Stimulated activated CD4-positive, alpha-beta T cell treated with anti-CD3 and anti-CD28 coated beads, Interleukin-15, amount 100 ng/mL, for 48 hours (primary cell): Measurements from ENCODE around the gene SERPINB7.
"Not testable (repeated sequence)": the region's sequence is repeated elsewhere in the genome, so short reads cannot be mapped to it uniquely, and the experiment has no call there.

ENCODE experiments used
- DNase-seq, 2 donors: peaks; one replicate each; pipeline ENCODE4 v3.0.0-alpha.2; 2020; ENCODE audit warnings: low read depth in 2 of 2

The SERPINB7 gene, protein sequence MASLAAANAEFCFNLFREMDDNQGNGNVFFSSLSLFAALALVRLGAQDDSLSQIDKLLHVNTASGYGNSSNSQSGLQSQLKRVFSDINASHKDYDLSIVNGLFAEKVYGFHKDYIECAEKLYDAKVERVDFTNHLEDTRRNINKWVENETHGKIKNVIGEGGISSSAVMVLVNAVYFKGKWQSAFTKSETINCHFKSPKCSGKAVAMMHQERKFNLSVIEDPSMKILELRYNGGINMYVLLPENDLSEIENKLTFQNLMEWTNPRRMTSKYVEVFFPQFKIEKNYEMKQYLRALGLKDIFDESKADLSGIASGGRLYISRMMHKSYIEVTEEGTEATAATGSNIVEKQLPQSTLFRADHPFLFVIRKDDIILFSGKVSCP

DNA sequence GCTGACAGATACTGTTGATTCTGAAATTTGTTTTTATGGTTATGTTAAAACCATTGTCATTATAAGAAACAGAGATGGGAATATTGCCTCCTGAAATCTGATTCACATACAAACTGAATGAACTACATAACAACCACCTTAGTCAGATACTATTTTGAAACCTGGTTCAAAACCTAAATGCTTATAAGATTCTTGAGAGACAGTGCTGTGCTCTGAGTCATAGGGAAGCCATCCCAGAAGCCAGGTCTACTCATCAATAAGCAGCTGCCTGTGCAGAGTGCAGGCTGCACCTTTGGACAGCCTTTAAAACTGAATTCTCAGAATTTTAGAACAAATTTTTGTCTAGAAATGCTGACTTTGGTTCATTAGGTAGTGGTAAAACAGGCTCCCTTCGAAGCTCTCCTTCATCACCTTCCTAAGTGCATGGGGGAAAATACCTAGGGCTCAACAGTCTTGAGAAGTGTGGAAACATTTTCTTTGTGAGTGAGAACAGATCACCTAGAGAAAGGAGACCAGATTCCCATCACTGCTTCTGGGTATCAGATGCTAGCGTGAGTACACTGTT lies at the start of gene SERPINB7:
SERPINB7 (plus strand) TSS at position 253 of the 565 bp plus-strand sequence. CDS start 6,955 bp downstream, outside the sequence.
- DNase-seq = no peak

DNA sequence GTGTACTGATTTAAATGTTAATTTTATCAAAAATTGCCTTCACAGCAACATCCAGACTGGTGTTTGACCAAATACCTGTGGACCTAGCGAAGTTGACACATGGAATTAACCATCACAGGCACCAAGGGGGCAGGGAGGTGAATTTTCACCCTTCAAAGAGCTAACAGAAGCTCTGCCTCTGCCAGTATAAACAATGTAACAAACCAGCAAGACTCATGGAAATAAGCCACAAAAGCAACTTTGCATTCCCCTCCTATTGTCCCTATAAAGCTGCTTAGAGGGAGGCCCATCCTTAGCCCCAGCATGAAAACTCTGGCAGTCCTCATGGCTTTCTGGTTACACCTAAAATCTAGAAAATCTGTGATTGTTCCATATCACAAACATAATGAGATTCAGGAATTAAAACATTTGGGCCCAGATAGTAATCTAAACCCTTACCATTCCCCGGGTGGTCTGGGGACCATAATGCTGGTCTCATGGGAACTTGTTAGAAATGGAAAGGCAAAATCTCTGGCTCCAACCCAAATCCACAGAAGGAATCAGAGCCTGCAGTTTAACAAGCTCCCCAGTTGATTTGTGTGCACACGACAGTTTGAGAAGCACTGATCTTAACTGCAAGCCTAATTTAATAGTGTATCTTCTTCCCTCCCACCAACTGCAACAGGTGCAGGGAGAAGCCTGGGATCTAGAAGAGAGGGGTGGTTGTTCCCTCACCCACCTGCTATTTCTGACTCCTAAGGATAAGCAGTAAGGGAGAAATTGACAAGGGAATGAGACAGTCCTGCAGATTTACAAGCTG lies 49.3 kb upstream of the SERPINB7 start:
- no peak for DNase-seq

DNA sequence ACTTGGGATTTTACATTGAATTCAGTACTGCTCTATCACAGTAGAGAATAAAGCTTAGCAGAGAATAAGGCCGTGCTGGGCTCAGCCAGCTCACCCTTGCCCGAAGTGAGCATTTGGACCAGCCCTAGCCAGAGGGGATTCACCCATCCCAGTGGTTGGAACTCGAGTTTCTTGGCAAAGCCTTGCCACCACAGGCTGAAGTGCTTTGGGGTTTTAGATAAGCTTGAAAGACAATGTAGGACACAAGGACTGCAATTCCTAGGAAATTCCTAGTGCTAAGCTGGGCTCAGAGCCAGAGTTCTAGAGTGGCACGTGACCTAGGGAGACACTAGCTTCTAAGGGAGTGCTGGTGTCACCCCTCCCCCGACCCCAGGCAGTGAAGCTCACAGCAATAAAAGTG lies 44.4 kb upstream of the SERPINB7 start:
- no peak for DNase-seq

DNA sequence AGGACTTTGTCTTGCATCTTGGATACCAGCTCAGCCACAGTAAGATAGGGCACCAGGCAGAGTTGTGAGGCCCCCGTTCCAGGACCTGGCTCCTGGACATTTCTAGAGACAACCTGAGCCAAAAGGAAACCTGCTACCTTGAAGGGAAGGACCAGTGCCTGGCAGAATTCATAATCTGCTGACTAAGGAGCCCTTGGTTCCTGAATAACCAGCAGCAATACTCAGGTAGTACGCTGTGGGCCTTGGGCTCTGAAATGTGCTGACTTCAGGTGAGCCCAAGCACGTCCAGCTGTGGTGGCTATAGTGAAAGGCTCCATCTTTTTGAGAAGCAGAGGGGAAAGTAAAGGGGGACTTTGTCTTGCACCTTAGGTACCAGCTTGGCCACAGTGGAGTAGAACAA lies 44.0 kb upstream of the SERPINB7 start:
- no peak for DNase-seq

DNA sequence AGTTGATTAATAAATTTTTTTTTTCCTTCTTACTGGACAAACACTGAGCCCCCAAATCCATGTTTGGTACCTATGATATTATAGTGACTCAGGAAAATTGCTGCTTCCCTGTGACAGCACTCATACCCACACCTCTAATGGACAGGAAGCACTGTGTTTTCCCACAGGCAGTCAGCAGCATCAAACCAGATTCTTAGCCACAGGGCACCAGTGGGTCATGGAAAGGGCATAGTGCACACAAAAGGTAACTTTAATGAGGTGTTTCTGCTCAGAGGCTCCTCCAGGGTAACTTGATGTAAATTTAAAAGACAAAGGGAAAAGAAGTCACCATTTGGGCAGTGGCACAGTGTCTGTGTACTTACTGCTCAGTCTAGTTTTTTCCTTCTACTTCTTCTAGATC lies 38.3 kb upstream of the SERPINB7 start:
- no peak for DNase-seq

DNA sequence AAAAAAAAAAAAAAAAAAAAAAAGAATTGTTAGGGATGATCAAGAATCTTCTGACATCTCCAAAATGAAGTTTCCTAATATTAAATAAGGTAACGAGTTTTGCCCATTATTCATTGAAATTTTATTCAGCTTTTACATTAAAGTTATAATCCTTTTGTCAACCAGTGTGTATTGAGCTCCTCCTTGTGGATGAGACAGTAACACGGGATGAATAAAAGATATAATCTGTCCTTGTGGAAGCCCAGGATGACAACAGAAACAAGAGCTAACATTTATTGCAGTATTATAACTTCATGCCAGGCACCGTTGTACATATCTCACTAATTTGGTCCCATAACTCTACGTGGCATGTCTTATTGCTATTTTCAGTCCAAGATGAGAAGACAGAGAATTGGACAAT lies 33.4 kb upstream of the SERPINB7 start:
- no peak for DNase-seq

DNA sequence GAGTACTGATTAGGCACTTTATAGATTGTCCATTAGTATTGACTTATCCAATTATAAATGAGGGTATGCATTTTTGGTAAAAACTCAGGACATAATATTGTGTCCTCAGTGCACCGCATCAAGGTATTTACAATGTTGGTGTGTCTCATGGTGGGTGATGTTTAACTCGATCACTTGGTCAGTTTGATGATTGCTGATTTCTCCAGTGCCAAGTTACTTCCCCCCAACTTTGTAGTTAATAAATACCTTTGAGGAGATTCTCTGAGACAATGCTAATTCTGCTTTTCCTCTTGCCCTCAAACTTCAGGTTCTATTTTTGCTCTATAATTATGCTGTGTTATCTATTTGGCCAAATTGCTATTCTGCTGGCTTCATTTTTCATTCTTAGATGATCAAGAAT lies 28.2 kb upstream of the SERPINB7 start:
- DNase-seq = no peak

DNA sequence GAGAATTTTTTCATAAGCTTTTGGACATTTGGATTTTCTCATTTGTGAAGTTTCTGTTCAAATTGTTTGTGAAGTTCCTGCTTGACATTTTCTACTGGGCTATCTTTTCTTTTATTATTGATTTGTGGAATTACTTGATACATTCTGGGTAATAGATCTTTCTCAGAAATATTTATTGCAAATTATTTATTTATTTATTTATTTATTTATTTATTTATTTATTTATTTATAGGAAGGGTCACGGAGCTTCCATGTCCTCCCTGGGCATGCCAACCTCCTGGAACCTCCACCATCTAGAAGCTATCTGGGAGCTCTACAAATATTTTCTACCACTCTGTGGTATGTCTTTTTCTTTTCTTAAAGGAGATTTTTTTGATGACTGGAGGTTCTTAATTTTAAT lies 25.7 kb upstream of the SERPINB7 start:
- no peak for DNase-seq

DNA sequence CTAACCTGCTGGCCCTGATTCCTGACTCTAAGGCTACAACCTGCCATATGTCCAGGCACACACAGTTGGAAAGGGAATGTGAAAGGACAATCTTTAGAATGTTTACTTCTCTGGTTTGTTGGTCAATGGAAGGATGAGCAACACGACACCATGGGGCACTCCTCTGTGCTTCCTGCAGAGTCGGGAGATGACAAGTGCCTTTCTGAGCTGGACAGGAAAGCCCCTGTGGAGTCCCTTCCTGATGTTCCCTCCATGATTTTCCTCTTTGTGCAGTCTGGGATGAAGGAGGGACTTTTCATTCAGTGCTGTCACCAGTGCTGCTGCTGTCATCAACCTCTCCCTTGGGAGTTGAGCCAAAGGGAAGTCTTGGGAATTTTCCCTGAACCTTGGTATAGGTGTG lies 22.6 kb upstream of the SERPINB7 start:
- no peak for DNase-seq

DNA sequence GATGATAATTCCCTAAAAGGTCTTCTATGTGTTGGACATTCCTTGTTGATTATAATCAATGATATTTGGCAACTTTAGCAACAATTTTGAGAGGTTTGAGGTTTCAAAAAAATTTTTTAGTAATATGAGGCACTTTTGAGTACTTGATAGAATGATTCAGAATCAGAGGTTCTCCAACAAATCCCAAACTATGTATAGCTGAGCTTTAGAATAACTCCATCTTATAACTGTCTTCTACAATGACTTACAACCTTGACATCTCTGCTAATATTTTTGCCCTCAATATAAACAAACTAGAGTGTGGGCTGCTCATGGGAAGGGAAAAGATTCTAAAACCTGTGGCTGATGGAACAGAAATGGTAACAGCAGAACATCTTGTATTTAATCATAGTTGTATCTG lies 21.5 kb upstream of the SERPINB7 start:
- DNase-seq = no peak

DNA sequence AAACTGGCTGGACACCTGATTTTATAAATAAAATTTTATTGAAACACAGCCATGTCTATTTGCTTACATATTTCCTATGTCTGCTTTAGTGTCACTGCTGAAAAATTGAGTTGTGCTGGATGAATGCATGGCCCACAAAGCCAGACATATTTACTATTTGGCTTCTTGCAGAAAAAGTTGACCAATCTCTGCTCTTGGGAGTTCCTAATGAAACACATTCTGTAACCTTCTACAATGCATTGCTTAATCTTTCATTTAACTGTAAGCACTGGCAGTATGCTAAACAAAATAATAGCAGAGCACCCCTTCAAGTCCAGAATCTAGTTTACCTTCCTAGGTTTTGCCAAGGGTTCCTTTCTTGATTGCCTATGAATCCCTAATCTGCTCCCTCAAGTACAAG lies 17.7 kb upstream of the SERPINB7 start:
- no peak for DNase-seq

DNA sequence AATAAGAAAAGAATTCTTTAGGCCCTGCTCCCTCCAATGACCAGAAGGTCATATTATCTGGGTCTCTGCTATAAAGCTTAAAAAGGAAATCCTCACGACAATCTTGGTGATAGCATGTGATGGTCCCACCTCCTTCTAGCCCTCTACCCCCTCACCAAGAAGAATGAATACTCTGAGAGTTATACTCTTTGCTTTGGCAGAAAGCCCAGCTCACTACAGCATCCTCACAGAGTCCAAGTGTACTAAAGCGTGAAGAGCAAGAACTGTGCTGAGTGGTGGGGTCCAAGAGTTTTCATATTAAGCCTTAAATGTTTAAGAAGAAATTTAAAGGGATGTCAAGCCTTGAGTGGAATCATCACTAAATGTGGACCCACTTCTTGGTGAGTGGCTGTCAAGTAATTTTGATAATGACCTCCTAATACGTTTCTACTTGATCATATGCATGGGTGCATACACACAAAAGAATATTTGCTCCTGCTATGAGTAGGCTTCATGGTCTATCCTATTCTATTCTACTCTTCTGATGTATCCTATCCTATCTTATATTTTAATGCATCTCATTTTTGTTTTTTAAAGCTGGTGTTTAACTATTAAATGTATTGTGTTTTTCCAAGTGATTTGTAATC lies 16.5 kb upstream of the SERPINB7 start:
- DNase-seq = no peak

DNA sequence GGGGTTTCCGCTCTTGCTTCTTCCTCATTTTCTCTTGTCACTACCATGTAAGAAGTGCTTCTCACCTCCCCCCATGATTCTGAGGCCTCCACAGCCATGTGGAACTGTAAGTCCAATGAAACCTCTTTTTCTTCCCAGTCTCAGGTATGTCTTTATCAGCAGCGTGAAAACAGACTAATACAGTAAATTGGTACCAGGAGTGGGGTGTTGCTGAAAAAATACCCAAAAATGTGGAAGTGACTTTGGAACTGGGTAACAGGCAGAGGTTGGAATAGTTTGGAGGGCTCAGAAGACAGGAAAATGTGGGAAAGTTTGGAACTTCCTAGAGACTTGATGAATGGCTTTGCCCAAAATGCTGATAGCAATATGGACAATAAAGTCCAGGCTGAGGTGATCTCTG lies 15.4 kb upstream of the SERPINB7 start:
- not testable (repeated sequence) for DNase-seq

DNA sequence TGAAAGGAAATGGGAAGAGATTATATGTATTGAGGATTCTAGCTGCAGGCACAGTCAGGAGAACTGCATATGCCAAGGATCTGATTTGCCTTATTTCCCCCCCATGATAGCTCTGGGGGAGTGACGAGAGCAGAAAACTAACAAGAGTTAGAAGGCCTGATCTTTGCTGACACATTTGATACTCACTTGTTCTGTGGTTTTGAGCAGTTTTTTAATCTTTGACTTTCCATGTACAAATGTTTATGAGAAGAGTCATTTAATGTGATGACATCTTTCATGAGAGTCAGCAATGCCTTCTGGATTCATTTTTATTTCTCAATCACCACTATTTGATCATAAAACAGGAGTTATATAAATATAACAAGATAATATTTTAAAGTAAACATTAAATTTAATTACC lies 12.7 kb upstream of the SERPINB7 start:
- DNase-seq = no peak

DNA sequence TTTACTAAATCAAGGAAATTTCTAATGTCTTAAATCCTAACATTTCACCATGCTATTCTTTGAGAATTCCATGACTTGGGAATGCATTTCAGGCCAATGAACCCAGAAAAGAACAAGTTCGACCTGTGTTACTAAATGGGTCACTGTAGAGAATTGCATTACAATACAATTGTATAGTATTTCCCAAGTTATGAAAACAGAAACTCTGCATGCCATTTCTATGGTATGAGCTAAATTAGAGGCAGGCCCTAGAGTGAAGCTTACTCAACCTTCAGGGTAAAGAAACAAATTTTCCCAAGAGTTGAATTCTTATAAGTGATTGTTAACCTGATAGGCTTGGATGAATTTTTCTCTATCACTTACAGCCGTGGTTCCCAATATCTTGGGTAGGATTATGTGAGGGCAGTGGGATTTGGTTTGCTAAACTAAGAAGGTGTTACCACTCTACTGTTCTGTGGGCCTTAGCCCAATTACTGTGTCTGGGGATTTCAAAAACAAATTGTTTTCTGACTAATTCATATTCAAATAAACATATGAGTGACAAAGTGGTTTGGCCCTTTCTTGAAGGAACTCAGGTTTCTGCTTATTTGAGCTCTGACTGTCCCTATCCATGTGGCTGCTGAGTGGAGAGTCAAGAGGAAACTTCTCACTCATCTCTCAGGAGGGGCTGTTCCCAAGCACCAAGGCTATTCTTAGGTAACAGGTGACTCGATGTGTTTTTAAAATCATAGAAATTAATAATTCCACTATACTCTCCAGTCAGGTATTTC lies 11.2 kb upstream of the SERPINB7 start:
- no peak for DNase-seq

DNA sequence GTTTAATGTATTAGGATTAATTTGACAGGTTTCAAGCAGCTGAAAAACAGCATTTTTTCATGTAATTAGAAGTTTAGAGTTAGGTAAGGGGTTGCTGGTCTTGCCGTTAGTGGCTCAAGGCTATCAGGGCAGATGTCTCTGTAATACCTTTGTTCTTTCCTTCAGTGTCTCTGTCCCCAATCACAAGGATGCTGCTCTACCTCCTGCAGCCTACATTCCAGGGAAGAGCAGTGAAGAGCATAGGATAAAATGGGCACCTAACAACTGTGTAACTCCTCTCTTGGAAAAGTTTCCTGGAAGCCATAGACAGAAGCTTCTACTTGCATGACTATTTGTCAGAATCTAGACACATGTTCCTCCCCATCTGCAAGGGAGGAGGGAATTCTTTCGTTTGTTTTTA lies 9.4 kb upstream of the SERPINB7 start:
- DNase-seq = no peak

DNA sequence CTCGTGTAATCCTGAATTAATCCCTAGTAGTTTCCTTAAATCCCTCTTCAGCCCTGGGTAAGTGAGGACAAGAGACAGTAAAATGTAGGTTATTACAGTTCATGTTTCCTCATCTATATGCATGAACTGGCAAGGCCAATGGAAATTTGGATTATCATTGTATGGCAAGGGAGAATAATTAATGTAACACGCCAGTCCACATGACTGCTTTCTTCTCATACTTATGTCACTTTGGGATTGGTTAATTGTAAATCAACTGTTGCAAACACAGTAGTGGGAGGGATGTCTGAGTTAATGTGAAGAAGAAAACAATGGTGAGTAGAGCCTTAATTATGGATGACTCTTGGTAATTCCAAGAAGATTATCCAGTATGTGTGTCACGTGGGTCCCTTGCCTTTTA lies 1.7 kb upstream of the SERPINB7 start:
- no peak for DNase-seq

DNA sequence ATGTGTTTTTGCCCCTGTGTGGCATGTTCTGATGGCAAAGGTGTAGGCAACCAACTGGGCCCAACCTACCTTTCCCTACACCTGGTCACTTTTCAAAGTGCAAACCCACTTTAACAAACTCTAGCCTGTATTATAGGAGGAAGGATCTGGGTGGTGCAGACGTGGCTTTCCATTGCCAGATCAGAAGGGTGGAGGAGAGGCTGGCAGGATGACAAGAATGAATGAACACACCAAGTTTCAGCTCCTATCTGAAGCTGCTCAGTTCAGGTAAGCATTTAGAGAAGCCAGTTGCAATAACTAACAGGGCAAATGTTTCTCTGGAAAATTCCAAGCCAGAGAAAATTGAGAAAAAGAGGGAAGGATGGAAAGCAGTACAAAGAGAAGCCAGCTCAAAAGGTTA lies 707 bp upstream of the SERPINB7 start:
- no peak for DNase-seq

DNA sequence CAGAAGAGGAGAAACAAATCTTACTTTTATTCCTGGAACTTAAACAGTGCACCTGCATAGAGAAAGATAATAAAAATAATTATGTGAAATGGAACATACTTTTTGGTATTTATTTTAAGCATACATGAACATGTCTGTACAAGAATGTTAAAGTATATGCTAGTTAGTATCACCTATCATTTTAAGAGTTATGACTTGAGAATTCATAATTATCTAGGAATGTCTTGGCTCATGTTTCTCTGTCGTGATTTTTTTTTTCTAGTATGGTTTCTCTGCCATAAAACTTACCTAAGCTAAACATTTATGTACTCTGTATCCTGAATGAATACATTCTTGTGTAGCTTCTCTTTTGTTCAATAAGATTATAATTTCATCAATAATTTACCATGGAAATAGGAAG lies 4.2 kb downstream of the SERPINB7 start:
- no peak for DNase-seq

DNA sequence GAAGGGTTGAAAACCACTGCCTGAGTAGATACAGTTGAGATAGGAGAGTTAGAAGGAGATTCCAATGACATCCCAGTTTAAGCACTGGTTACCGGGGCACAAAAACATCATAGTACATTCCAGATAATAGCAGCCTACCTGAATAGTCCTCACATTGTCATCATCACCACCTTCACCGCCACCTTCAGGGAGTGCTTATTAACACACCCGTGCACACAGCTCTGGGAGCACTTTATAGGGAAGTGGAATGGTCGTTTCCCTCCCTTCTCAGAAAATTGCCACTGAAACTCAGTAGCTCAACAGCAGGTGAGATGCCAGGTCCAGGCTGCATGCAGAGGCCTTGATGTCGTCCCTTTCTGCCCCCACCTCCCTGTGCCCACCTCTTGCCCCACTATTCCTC lies 8.2 kb downstream of the SERPINB7 start:
- DNase-seq = no peak

DNA sequence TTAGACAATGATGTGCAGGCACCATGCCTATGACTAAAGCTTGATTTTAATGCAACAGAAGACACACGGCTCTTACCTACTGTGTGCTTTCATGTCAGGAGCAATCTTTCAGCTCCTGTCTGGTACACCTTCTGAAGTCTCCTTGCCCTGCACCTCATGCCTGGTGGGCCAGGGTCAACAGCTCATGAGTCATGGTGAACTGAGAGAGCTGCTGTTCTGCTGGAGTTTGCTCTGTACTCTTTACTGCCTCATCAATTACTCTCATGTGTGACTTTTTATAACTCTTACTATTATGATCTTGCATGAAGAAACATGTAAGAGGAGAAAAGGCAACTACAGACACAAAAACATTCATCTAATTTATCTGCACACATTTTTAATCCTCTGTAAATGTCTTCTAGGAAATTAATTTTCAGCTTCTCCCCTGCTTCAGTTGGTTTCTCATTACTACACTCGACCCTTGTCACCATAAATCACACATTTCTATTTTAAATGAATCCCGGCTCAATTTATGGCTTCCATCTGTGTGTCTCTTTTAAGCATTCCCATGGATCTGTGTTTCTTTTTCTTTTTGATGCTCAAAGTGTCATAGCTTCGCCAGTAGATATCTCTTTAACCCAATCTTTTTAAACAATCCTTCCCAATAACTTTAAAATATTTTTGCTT lies 9.7 kb downstream of the SERPINB7 start:
- DNase-seq = no peak
